ENCODE measurements around the gene BIRC5. TPM values are rescaled to one million over a fixed set of nuclear protein-coding genes. Genes with fewer than 3 reads are reported as not detected.
"Not testable (repeated sequence)": the region's sequence is repeated elsewhere in the genome, so short reads cannot be mapped to it uniquely, and the experiment has no call there.

BIRC5 gene
- total and polyA plus RNA-seq, 8 donors, result 4.8 to 43.4 (median 23.7) TPM

DNA sequence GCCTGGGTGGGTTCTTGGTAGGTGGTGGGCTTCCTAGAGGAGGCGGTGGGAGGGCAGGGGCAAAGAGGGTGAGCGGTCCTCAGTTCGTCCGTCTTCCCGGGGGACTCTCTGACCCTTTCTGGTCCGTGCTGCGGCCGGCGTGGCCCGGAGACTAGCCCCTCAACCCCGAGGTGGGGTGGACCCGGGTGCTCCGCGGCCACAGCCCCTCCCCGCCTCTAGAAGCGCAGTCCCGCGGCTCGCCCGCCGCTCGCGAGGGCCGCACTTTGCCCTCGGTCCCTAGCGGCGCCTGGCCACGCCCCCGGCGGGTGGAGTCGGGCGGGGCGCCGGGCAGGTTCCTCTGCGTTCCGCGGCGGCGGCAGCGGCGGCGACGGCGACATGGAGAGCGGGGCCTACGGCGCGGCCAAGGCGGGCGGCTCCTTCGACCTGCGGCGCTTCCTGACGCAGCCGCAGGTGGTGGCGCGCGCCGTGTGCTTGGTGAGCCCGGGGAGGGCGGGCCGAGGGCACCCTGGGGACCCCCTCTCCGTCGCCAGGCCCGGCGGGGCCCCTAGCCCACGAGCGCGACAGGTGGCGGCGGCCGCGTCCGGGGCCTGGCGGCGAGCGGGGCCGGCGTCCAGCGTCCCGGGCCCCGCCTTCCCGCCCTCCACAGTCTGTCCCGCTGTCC lies 45.7 kb upstream of the BIRC5 start, which contains the start of gene SYNGR2:
SYNGR2 (plus strand) TSS at position 340 of the 661 bp plus-strand sequence; CDS start at position 376, 36 bp downstream.
- TF ChIP-seq, protein P1, sequence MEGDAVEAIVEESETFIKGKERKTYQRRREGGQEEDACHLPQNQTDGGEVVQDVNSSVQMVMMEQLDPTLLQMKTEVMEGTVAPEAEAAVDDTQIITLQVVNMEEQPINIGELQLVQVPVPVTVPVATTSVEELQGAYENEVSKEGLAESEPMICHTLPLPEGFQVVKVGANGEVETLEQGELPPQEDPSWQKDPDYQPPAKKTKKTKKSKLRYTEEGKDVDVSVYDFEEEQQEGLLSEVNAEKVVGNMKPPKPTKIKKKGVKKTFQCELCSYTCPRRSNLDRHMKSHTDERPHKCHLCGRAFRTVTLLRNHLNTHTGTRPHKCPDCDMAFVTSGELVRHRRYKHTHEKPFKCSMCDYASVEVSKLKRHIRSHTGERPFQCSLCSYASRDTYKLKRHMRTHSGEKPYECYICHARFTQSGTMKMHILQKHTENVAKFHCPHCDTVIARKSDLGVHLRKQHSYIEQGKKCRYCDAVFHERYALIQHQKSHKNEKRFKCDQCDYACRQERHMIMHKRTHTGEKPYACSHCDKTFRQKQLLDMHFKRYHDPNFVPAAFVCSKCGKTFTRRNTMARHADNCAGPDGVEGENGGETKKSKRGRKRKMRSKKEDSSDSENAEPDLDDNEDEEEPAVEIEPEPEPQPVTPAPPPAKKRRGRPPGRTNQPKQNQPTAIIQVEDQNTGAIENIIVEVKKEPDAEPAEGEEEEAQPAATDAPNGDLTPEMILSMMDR (IDR thresholded peaks at IDR 0.05), result no peak
- Histone ChIP-seq H3K4me1 (peaks cover 21 to 51% of the 10 kb centered on the region in 2 donors), H3K36me3 (peaks cover 0 to 26% of the 10 kb centered on the region in 2 donors), H3K27ac (peak within 1 kb of the TSS; percentile 80 to 81), H3K9me3 (no peaks in the 10 kb centered on the region), H3K4me3 (peak within 1 kb of the TSS; percentile 56 to 79), H3K27me3 (no peaks in the 10 kb centered on the region)
- DNase-seq, result peak in 3 of 4 donors; percentile 73 to 100 (median 88)
- peak; percentile 79 for ATAC-seq
- intact Hi-C loops (cut with DNase I), result no loop called here

DNA sequence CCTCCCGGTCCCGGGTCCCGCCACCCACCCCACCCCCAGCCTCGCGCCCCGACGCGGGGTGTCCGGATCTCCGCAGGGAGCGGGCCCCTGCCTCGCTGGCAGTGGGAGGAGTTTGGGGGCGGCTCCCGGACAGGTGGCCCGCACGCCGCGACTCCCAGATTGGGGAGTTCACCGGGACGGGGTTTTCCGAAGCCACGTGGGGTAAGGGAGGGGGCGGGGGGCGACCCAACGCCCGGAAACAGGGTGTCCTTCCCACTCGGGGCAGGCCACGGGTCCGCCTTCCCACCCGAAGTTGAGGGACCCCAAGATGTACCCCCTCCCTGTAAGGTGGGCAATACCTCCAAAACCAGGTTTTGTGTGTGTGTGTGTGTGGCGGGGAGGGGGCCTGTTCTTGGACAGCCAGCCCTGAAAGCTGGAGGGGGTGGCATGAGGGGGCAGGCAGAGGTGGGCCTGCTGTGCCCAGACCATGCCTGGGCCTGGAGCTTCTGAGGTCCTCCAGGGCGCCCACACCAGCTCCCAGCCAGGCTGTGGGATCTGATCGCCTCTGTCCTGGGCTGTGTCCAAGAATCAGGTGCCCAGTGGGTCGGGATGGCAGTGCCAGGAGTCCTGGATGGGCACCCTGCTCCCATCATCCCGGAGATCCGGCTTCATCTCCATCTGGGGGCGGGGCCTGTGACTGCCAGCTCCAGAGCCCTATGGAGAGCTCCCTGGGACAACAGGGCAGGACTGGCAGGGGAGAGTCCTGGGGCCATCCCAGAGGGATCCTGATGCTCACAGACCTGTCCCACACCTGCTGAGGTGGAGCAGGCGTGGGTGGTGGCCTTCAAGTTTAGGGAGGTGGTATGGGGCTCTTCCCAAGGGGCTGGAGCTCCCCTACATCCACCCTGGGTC lies 44.9 kb upstream of the BIRC5 start:
- Histone ChIP-seq H3K4me3 (peak overlapping the region; percentile 56 to 79), H3K27ac (peak overlapping the region; percentile 80 to 81), H3K27me3 (no peaks in the 10 kb centered on the region), H3K4me1 (peaks cover 28 to 58% of the 10 kb centered on the region in 2 donors), H3K36me3 (peaks cover 0 to 31% of the 10 kb centered on the region in 2 donors), H3K9me3 (no peaks in the 10 kb centered on the region)
- ATAC-seq (peak; percentile 42), DNase-seq (peak in 2 of 4 donors; percentile 65 to 87)
- intact Hi-C loops (cut with DNase I), result no loop called here
- TF ChIP-seq, protein P1 (IDR thresholded peaks at IDR 0.05), result no peak

DNA sequence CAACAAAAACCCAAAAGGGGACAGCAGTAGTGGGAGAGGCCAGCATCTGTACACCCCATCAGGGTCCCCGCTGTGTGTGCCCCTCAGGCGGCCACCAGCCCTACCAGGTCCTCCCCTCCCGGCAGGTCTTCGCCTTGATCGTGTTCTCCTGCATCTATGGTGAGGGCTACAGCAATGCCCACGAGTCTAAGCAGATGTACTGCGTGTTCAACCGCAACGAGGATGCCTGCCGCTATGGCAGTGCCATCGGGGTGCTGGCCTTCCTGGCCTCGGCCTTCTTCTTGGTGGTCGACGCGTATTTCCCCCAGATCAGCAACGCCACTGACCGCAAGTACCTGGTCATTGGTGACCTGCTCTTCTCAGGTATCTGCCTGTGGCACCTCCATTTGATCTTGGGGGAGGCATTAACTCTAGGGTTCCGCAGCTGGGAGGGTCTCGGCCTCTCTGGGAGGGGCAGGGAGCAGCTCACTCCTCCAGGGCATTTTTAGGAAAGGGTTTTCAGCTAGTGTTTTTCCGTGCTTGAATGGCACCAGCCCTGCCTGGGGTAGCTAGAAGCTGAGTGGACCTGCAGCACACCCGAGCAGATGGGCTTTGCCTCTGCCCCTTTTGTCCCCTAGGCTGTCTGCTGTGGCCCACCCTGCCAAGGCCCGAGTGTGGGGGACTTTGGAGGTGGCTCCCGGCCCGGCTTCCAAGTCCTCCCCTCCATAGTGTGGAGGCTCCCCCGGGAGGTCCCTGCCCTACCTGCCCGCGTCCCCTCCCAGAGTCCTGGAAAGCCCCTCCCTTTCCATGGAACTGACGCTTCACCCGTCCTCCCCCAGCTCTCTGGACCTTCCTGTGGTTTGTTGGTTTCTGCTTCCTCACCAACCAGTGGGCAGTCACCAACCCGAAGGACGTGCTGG lies 43.1 kb upstream of the BIRC5 start:
- DNase-seq, result no peak
- Histone ChIP-seq H3K27me3 (no peaks in the 10 kb centered on the region), H3K9me3 (no peaks in the 10 kb centered on the region), H3K4me3 (peak overlapping the region in 1 of 2 donors; percentile 20), H3K4me1 (peaks cover 44 to 76% of the 10 kb centered on the region in 2 donors), H3K27ac (peak overlapping the region in 1 of 2 donors; percentile 92), H3K36me3 (peaks cover 0 to 31% of the 10 kb centered on the region in 2 donors)
- ATAC-seq, result no peak
- TF ChIP-seq, protein P1 (IDR thresholded peaks at IDR 0.05), result no peak
- intact Hi-C loops (cut with DNase I), result no loop called here

DNA sequence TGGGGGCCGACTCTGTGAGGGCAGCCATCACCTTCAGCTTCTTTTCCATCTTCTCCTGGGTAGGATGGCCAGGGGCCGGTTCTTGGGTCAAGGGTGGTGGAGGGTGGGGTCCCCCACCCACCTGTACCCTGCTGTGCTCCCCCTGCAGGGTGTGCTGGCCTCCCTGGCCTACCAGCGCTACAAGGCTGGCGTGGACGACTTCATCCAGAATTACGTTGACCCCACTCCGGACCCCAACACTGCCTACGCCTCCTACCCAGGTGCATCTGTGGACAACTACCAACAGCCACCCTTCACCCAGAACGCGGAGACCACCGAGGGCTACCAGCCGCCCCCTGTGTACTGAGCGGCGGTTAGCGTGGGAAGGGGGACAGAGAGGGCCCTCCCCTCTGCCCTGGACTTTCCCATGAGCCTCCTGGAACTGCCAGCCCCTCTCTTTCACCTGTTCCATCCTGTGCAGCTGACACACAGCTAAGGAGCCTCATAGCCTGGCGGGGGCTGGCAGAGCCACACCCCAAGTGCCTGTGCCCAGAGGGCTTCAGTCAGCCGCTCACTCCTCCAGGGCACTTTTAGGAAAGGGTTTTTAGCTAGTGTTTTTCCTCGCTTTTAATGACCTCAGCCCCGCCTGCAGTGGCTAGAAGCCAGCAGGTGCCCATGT lies 42.3 kb upstream of the BIRC5 start:
- H3K27me3 ChIP-seq; H3K9me3 ChIP-seq; intact Hi-C loops (cut with DNase I); DNase-seq: not testable (repeated sequence)
- peaks cover 47 to 84% of the 10 kb centered on the region in 2 donors for H3K4me1 ChIP-seq
- H3K4me3 ChIP-seq, result peak overlapping the region in 1 of 2 donors; percentile 20
- peaks cover 0 to 31% of the 10 kb centered on the region in 2 donors for H3K36me3 ChIP-seq
- peak; percentile 0 for ATAC-seq
- H3K27ac ChIP-seq, result peak overlapping the region; percentile 88 to 92

Data from left lung (tissue), 10 donors.